ENCODE data around the gene C20orf96.
"Not testable (repeated sequence)": the region's sequence is repeated elsewhere in the genome, so short reads cannot be mapped to it uniquely, and the experiment has no call there.

C20orf96 gene

DNA sequence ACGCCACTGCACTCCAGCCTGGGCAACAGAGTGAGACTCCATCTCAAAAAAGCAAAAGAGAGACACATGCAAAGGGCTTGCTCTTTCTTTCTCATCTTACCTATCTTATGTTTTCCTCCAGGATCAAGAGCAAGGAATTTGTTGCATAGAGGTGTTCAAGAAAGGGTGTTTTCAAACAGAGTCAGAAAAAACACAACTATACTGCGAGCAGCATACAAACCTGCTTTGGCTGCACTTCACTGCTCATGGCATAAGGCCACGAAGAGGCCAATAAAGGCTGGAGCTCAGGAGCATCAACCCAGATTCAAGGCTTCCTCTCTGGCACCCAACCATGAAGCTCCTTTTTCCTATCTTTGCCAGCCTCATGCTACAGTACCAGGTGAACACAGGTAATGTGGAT, 63.6 kb downstream of the C20orf96 start, which contains the start of gene DEFB129:
DEFB129 (plus strand) TSS at position 301 of the 400 bp plus-strand sequence; CDS start at position 332, 31 bp downstream.
- no peak for DNase-seq

DNA sequence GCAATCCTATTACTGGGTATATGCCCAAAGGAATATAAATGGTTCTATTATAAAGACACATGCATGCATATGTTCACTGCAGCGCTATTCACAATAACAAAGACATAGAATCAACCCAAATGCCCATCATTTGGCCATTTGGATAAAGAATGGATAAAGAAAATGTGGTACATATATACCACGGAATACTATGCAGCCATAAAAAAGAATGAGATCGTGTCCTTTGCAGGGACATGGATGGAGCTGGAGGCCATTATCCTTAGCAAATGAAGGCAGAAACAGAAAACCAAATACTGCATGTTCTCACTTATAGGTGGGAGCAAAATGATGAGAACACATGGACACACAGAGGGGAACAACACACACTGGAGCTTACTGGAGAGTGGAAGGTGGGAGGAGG, 64.7 kb downstream of the C20orf96 start:
- DNase-seq, result not testable (repeated sequence)

DNA sequence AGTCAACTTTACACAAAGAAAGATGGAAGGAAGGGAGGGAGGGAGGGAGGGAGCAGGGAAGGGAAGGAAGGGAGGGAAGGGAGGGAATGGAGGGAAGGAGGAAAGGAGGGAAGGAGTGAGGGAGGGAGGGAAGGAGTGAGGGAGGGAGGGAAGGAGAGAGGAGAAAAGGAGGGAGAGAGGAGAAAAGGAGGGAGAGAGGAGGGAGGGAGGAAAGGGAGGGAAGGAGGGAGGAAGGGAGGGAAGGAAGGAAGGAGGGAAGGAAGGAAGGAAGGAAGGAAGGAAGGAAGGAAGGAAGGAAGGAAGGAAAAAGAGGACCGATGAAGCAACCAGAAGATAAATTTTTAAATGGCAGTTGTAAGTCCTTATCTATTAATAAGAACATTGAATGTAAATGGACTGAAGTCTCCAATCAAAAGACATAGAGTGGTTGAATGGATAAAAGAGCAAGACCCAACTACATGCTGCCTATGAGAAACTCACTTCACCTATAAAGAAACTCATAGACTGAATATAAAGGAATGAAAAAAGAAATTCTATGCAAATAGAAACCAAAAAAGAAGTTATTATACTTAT, 69.2 kb downstream of the C20orf96 start:
- no peak for DNase-seq

Measured in NCI-H187 treated with DMSO at 0.1 percent for 48 hours (cell line).